H9 (cell line): ENCODE data around the gene DUSP15. TPM values are rescaled to one million over a fixed set of nuclear protein-coding genes. Genes with fewer than 3 reads are reported as not detected.
"Not testable (repeated sequence)": the region's sequence is repeated elsewhere in the genome, so short reads cannot be mapped to it uniquely, and the experiment has no call there.

ENCODE experiments used
- DNase-seq: peaks from one replicate; pipeline ENCODE4 v3.0.0-alpha.2; 2017
- H2AFZ ChIP-seq: one replicate; pipeline ENCODE4 v1.6.1; 2013; ENCODE audit warnings: mild to moderate bottlenecking, low read length, control low read depth, moderate library complexity
- H2AK5ac ChIP-seq: 2 replicates; pipeline ENCODE4 v1.6.1; 2013; ENCODE audit warnings: low read length, control low read depth, mixed read lengths; ENCODE audit not compliant: insufficient read length
- H2BK120ac ChIP-seq: one replicate; pipeline ENCODE4 v1.6.1; 2013; ENCODE audit warnings: low read depth, mild to moderate bottlenecking, low read length, control low read depth, inconsistent platforms; ENCODE audit not compliant: poor library complexity, severe bottlenecking
- H2BK12ac ChIP-seq: 2 replicates; pipeline ENCODE4 v1.6.1; 2013; ENCODE audit warnings: low read length, control low read depth, mixed read lengths, low read depth; ENCODE audit not compliant: insufficient read length
- H2BK15ac ChIP-seq: 2 replicates; pipeline ENCODE4 v1.6.1; 2013; ENCODE audit warnings: low read depth, low read length, control low read depth
- H2BK20ac ChIP-seq: one replicate; pipeline ENCODE4 v1.6.1; 2013; ENCODE audit warnings: low read depth, mild to moderate bottlenecking, low read length, control low read depth, inconsistent platforms; ENCODE audit not compliant: poor library complexity, severe bottlenecking
- H2BK5ac ChIP-seq: 2 replicates; pipeline ENCODE4 v1.6.1; 2013; ENCODE audit warnings: low read length, control low read depth, mixed read lengths; ENCODE audit not compliant: insufficient read length
- H3K14ac ChIP-seq: 2 replicates; pipeline ENCODE4 v1.6.1; 2013; ENCODE audit warnings: low read length, control low read depth; ENCODE audit not compliant: insufficient read depth
- H3K18ac ChIP-seq: 2 replicates; pipeline ENCODE4 v1.6.1; 2013; ENCODE audit warnings: low read depth, mild to moderate bottlenecking, mixed read lengths, low read length, control low read depth; ENCODE audit not compliant: insufficient read length
- H3K23ac ChIP-seq: 2 replicates; pipeline ENCODE4 v1.6.1; 2013; ENCODE audit warnings: low read length, control low read depth, mixed read lengths, low read depth; ENCODE audit not compliant: insufficient read length
- H3K23me2 ChIP-seq: 2 replicates; pipeline ENCODE4 v1.6.1; 2013; ENCODE audit warnings: low read depth, mild to moderate bottlenecking, mixed read lengths, low read length, control low read depth; ENCODE audit not compliant: insufficient read length, poor library complexity, severe bottlenecking
- H3K27ac ChIP-seq: 2 replicates; pipeline ENCODE4 v1.5.1; 2013; ENCODE audit warnings: low read length, control low read depth, mixed read lengths, low read depth; ENCODE audit not compliant: insufficient read length
- H3K27me3 ChIP-seq: 2 replicates; pipeline ENCODE4 v1.6.1; 2013; ENCODE audit warnings: low read length, control low read depth, inconsistent platforms; ENCODE audit not compliant: insufficient read depth
- H3K4ac ChIP-seq: 2 replicates; pipeline ENCODE4 v1.6.1; 2013; ENCODE audit warnings: low read depth, mild to moderate bottlenecking, control low read depth, inconsistent platforms, low read length, moderate library complexity
- H3K4me1 ChIP-seq: 2 replicates; pipeline ENCODE4 v1.6.1; 2013; ENCODE audit warnings: low read length, control low read depth, inconsistent platforms; ENCODE audit not compliant: insufficient read depth
- H3K4me2 ChIP-seq: 2 replicates; pipeline ENCODE4 v1.6.1; 2013; ENCODE audit warnings: low read length, control low read depth, mixed read lengths; ENCODE audit not compliant: insufficient read length, insufficient read depth
- H3K56ac ChIP-seq: 2 replicates; pipeline ENCODE4 v1.6.1; 2013; ENCODE audit warnings: low read depth, mild to moderate bottlenecking, mixed read lengths, low read length, control low read depth; ENCODE audit not compliant: insufficient read length
- H3K79me1 ChIP-seq: 2 replicates; pipeline ENCODE4 v1.6.1; 2013; ENCODE audit warnings: low read depth, mild to moderate bottlenecking, moderate library complexity, low read length, control low read depth, inconsistent platforms; ENCODE audit not compliant: insufficient read depth, poor library complexity, severe bottlenecking
- H3K79me2 ChIP-seq: 2 replicates; pipeline ENCODE4 v1.6.1; 2013; ENCODE audit warnings: low read length, control low read depth, inconsistent platforms; ENCODE audit not compliant: insufficient read depth
- H3K9ac ChIP-seq: 2 replicates; pipeline ENCODE4 v1.6.1; 2013; ENCODE audit warnings: low read length, control low read depth, mixed read lengths; ENCODE audit not compliant: insufficient read length; ENCODE audit errors: extremely low read depth
- H3K9me3 ChIP-seq: one replicate; pipeline ENCODE4 v1.6.1; 2013; ENCODE audit warnings: low read depth, low read length, inconsistent platforms; ENCODE audit not compliant: control insufficient read depth
- H3T11ph ChIP-seq: one replicate; pipeline ENCODE4 v1.6.1; 2013; ENCODE audit warnings: mild to moderate bottlenecking, low read length, control low read depth, inconsistent platforms
- H4K20me1 ChIP-seq: one replicate; pipeline ENCODE4 v1.6.1; 2013; ENCODE audit not compliant: control insufficient read depth, insufficient read length, insufficient read depth
- H4K5ac ChIP-seq: 2 replicates; pipeline ENCODE4 v1.6.1; 2013; ENCODE audit warnings: low read depth, mild to moderate bottlenecking, mixed read lengths, low read length, control low read depth; ENCODE audit not compliant: insufficient read length
- H4K8ac ChIP-seq: replicated peaks from 2 replicates; pipeline ENCODE4 v1.6.1; 2013; ENCODE audit warnings: low read length, control low read depth, mixed read lengths, low read depth; ENCODE audit not compliant: insufficient read length
- H4K91ac ChIP-seq: 2 replicates; pipeline ENCODE4 v1.6.1; 2013; ENCODE audit warnings: low read depth, mild to moderate bottlenecking, moderate library complexity, mixed read lengths, low read length, control low read depth; ENCODE audit not compliant: insufficient read length
- H3K27ac Mint-ChIP-seq, 3 experiments: 2 replicates in 2 of 3; 3 replicates in 1 of 3; pipeline ENCODE4 v1.8.0; 2020 to 2021; ENCODE audit warnings: mixed read lengths in 3 of 3, mild to moderate bottlenecking in 1 of 3, moderate library complexity in 1 of 3
- H3K27me3 Mint-ChIP-seq: 2 replicates; pipeline ENCODE4 v1.8.0; 2021; ENCODE audit warnings: low read depth, mild to moderate bottlenecking, moderate library complexity, mixed read lengths
- H3K36me3 Mint-ChIP-seq, 3 experiments: 2 replicates in 2 of 3; 3 replicates in 1 of 3; pipeline ENCODE4 v1.8.0; 2020 to 2021; ENCODE audit warnings: low read depth in 3 of 3, mixed read lengths in 3 of 3; ENCODE audit not compliant: insufficient read depth in 1 of 3
- H3K4me1 Mint-ChIP-seq, 2 experiments: 2 replicates each; pipeline ENCODE4 v1.8.0; 2020; ENCODE audit warnings: mixed read lengths in 2 of 2
- H3K4me3 Mint-ChIP-seq, 2 experiments: 2 replicates in 1 of 2; 3 replicates in 1 of 2; pipeline ENCODE4 v1.8.0; 2020 to 2021; ENCODE audit warnings: mild to moderate bottlenecking in 2 of 2, mixed read lengths in 2 of 2, moderate library complexity in 1 of 2
- H3K9me3 Mint-ChIP-seq, 2 experiments: 2 replicates in 1 of 2; 3 replicates in 1 of 2; pipeline ENCODE4 v1.8.0; 2020; ENCODE audit warnings: mild to moderate bottlenecking in 2 of 2, mixed read lengths in 2 of 2, moderate library complexity in 1 of 2
- CTCF ChIP-seq: fragments of 200-600 bp; sonication (generic); conservative IDR thresholded peaks from 3 replicates; pipeline ENCODE4 v1.8.0; 2021; ENCODE audit warnings: antibody characterized with exemption, mild to moderate bottlenecking
- WGBS: extraction: QIAGEN DNeasy Blood & Tissue Kit; methylation state at CpG from one replicate; pipeline ENCODE4 v1.1.7; 2013; ENCODE audit warnings: missing lambda C conversion rate, low lambda C conversion rate, mixed read lengths; ENCODE audit not compliant: insufficient read length; ENCODE audit errors: extremely low coverage; 5-methylcytosine and 5-hydroxymethylcytosine counted together
- total RNA-seq: library from RNA; stranded (reverse); gene quantifications from 2 replicates; pipeline ENCODE4 v1.2.1, GENCODE V29; 2021

The DUSP15 gene
- total RNA-seq, 1 experiment from 2014 or later, result 5.6 TPM

GRCh38 chr20:31829731-31830130 is 40.6 kb downstream of the DUSP15 start:
- no peak overlapping the region for H4K8ac ChIP-seq

GRCh38 chr20:31828016-31828415 is 42.3 kb downstream of the DUSP15 start:
- not testable (repeated sequence) for H3K18ac ChIP-seq, H3K23me2 ChIP-seq, H2AK5ac ChIP-seq, H3K9me3 Mint-ChIP-seq, H3K27me3 ChIP-seq, H3K14ac ChIP-seq, H3K79me1 ChIP-seq, H4K20me1 ChIP-seq, H3K23ac ChIP-seq, H3K27ac ChIP-seq, H3K9ac ChIP-seq, H3K56ac ChIP-seq, H3K4me3 Mint-ChIP-seq, H3T11ph ChIP-seq, H2BK15ac ChIP-seq, H3K4me1 ChIP-seq, H3K9me3 ChIP-seq, H2BK5ac ChIP-seq, H2BK12ac ChIP-seq, H4K91ac ChIP-seq, H4K5ac ChIP-seq, H3K36me3 Mint-ChIP-seq, H3K27me3 Mint-ChIP-seq, H3K4ac ChIP-seq, H2AFZ ChIP-seq, H2BK120ac ChIP-seq, DNase-seq, H4K8ac ChIP-seq, H2BK20ac ChIP-seq, H3K79me2 ChIP-seq, H3K4me2 ChIP-seq
- peaks cover 12% of the 10 kb centered on the region in 2 experiments for H3K4me1 Mint-ChIP-seq
- WGBS, result no CpG with 5 or more reads among the region's 11 CpGs
- peak overlapping the region in 1 of 3 experiments; percentile 70; a peak in 1 of 7 replicates for H3K27ac Mint-ChIP-seq

More at GRCh38 chr20:31829731-31830130, 40.6 kb downstream of the DUSP15 start:
- Histone ChIP-seq H3K4me1 (no peaks in the 10 kb centered on the region), H2BK120ac (no peak overlapping the region), H4K91ac (no peak overlapping the region), H3K23ac (no peak overlapping the region), H3K27ac (no peak overlapping the region), H3K4me2 (no peak overlapping the region), H2AFZ (no peak overlapping the region), H3K4ac (no peak overlapping the region), H3K56ac (no peak overlapping the region), H3K23me2 (no peaks in the 10 kb centered on the region), H3K9me3 (no peaks in the 10 kb centered on the region), H2AK5ac (no peak overlapping the region), H3K18ac (no peak overlapping the region), H2BK15ac (no peak overlapping the region), H4K5ac (no peak overlapping the region), H3K79me2 (no peaks in the 10 kb centered on the region), H3K79me1 (no peaks in the 10 kb centered on the region), H4K20me1 (no peaks in the 10 kb centered on the region), H2BK12ac (no peak overlapping the region), H3K27me3 (no peaks in the 10 kb centered on the region), H2BK5ac (no peak overlapping the region), H2BK20ac (no peak overlapping the region), H3K9ac (no peak overlapping the region), H3K14ac (no peak overlapping the region), H3T11ph (no peak overlapping the region)
- peaks cover 10 to 12% of the 10 kb centered on the region in 2 experiments for H3K4me1 Mint-ChIP-seq
- no peak for TF ChIP-seq CTCF
- no peaks in the 10 kb centered on the region for H3K36me3 Mint-ChIP-seq
- 0 out of 7 replicates have a peak overlapping the region, but pooled peaks of 1 of the 3 experiments have one; percentile 31 for H3K27ac Mint-ChIP-seq
- no CpG with 5 or more reads among the region's 6 CpGs for WGBS
- DNase-seq, result no peak
- H3K4me3 Mint-ChIP-seq, result no peak overlapping the region
- no peaks in the 10 kb centered on the region for H3K9me3 Mint-ChIP-seq
- peaks cover 2% of the 10 kb centered on the region for H3K27me3 Mint-ChIP-seq
